GM12864 (cell line): ENCODE results near the gene OR56A3.

ENCODE experiments used
- DNase-seq: peaks from one replicate; pipeline ENCODE4 v3.0.0-alpha.2; 2011; ENCODE audit warnings: low read depth
- H3K4me3 ChIP-seq: 2 replicates; pipeline ENCODE4 v1.5.1; 2011; ENCODE audit warnings: mild to moderate bottlenecking, low read depth, low read length, control low read depth
- CTCF ChIP-seq: IDR thresholded peaks from 2 replicates; pipeline ENCODE4 v1.5.1; 2011; ENCODE audit warnings: low read depth, mild to moderate bottlenecking, moderate library complexity, low read length, control low read depth, inconsistent platforms; ENCODE audit errors: missing control alignments

The OR56A3 gene

GRCh38 chr11:5928271-5928670, 13.8 kb upstream of the OR56A3 start:
- no peak for DNase-seq
- TF ChIP-seq CTCF = no peak
- H3K4me3 ChIP-seq = no peak overlapping the region

- DNase-seq = no peak
- TF ChIP-seq CTCF = no peak
- no peak overlapping the region for H3K4me3 ChIP-seq
Observed at GRCh38 chr11:5928811-5929210, 13.2 kb upstream of the OR56A3 start.

- no peak for DNase-seq
- TF ChIP-seq CTCF = no peak
- no peak overlapping the region for H3K4me3 ChIP-seq
Observed at GRCh38 chr11:5929571-5930368, 12.3 kb upstream of the OR56A3 start.

GRCh38 chr11:5930614-5931013, 11.4 kb upstream of the OR56A3 start:
- H3K4me3 ChIP-seq = no peak overlapping the region
- no peak for DNase-seq
- no peak for TF ChIP-seq CTCF

GRCh38 chr11:5931061-5931460, 11.0 kb upstream of the OR56A3 start:
- H3K4me3 ChIP-seq = no peak overlapping the region
- no peak for DNase-seq
- no peak for TF ChIP-seq CTCF

- no peak for DNase-seq
- no peak for TF ChIP-seq CTCF
- H3K4me3 ChIP-seq = no peak overlapping the region
Observed at GRCh38 chr11:5932671-5933070, 9.4 kb upstream of the OR56A3 start.

- no peak for DNase-seq
- no peak overlapping the region for H3K4me3 ChIP-seq
- no peak for TF ChIP-seq CTCF
Observed at GRCh38 chr11:5933116-5933515, 8.9 kb upstream of the OR56A3 start.
